Uterine smooth muscle cell (primary cell): ENCODE results near the gene OR52K1. TPM values are rescaled to one million over a fixed set of nuclear protein-coding genes. Genes with fewer than 3 reads are reported as not detected.

Experiments
- total RNA-seq: library from RNA; depleted of rRNA; stranded (reverse); fragments of >200 nt; gene quantifications from 2 replicates; pipeline ENCODE4 v1.2.3, GENCODE V29; 2014

The OR52K1 gene
- under 0.01 TPM in 1 of 2 replicates, not detected in the other for total RNA-seq

GRCh38 chr11:4482445-4482844 lies at the start of gene OR52K1:
OR52K1 (plus strand) TSS chr11:4482646; CDS start chr11:4488901, 6,255 bp downstream.

GRCh38 chr11:4448995-4449394 lies 33.5 kb upstream of the OR52K1 start, which contains the start of gene OR52K2:
OR52K2 (plus strand) TSS chr11:4449295; CDS start chr11:4449340, 45 bp downstream.

Other genes with a start within 250 kb of the OR52K1 start
- not detected in 2 replicates for gene OR52B4, start 114.3 kb upstream of the OR52K1 start, total RNA-seq
- 21.6 and 27.0 TPM in 2 replicates for gene TRIM21, start 88.9 kb upstream of the OR52K1 start, total RNA-seq
- gene OR52K2, start 33.4 kb upstream of the OR52K1 start, total RNA-seq, result not detected in 2 replicates
- not detected in 2 replicates for gene OR52M1, start 62.5 kb downstream of the OR52K1 start, total RNA-seq
- under 0.01 TPM in 1 of 2 replicates, not detected in the other for gene OR52I2, start 99.1 kb downstream of the OR52K1 start, total RNA-seq
- not detected in 2 replicates for gene OR52I1, start 111.4 kb downstream of the OR52K1 start, total RNA-seq
- gene TRIM68, start 125.6 kb downstream of the OR52K1 start, total RNA-seq, result 9.6 TPM in 2 replicates
- gene OR51D1, start 154.8 kb downstream of the OR52K1 start, total RNA-seq, result not detected in 2 replicates
- gene OR51E1, start 161.3 kb downstream of the OR52K1 start, total RNA-seq, result not detected in 2 replicates
- under 0.01 and 0.11 TPM in 2 replicates for gene OR51E2, start 215.2 kb downstream of the OR52K1 start, total RNA-seq
- gene MMP26, start 222.1 kb downstream of the OR52K1 start, total RNA-seq, result not detected in 2 replicates